ENCODE results near the gene MT1F. TPM values are rescaled to one million over a fixed set of nuclear protein-coding genes. Genes with fewer than 3 reads are reported as not detected.

MT1F gene
- 3.5 and 4.8 TPM in 2 replicates for polyA plus RNA-seq

GRCh38 chr16:56657555-56658326, at the start of gene MT1F:
TSS of gene MT1F (plus strand) at chr16:56657959. CDS start at chr16:56658059, 100 bp downstream.

GRCh38 chr16:56608043-56608875, 49.5 kb upstream of the MT1F start, which contains the start of gene MT2A:
TSS of gene MT2A (plus strand) at chr16:56608584. CDS start at chr16:56608656, 72 bp downstream.

GRCh38 chr16:56625140-56625942, 32.4 kb upstream of the MT1F start, which contains the start of gene MT1E:
TSS of gene MT1E (plus strand) at chr16:56625781. CDS start at chr16:56625852, 71 bp downstream.

GRCh38 chr16:56632156-56632847, 25.5 kb upstream of the MT1F start, which contains the start of gene MT1M:
TSS of gene MT1M (plus strand) at chr16:56632659. CDS start at chr16:56632732, 73 bp downstream.

GRCh38 chr16:56637814-56638750, 19.7 kb upstream of the MT1F start, which contains the start of gene MT1A:
TSS of gene MT1A (plus strand) at chr16:56638666. CDS start at chr16:56638739, 73 bp downstream.

GRCh38 chr16:56651586-56651985, 6.2 kb upstream of the MT1F start, which contains the start of gene MT1B:
TSS of gene MT1B (plus strand) at chr16:56651886. CDS start at chr16:56651954, 68 bp downstream.

GRCh38 chr16:56667581-56668571, 10.1 kb downstream of the MT1F start, which contains the start of gene MT1G:
TSS of gene MT1G (minus strand) at chr16:56668065. CDS start at chr16:56667993, 72 bp downstream.

GRCh38 chr16:56669005-56669839, 11.5 kb downstream of the MT1F start, which contains the start of gene MT1H:
TSS of gene MT1H (plus strand) at chr16:56669814. CDS start at chr16:56669885, 71 bp downstream.

GRCh38 chr16:56681939-56682702, 24.4 kb downstream of the MT1F start, which contains the start of gene MT1X:
TSS of gene MT1X (plus strand) at chr16:56682470. CDS start at chr16:56682541, 71 bp downstream.

Other genes with a start within 250 kb of the MT1F start
- 42.6 and 42.7 TPM in 2 replicates for gene AMFR, start 232.4 kb upstream of the MT1F start, polyA plus RNA-seq
- 37.6 and 46.9 TPM in 2 replicates for gene NUDT21, start 206.6 kb upstream of the MT1F start, polyA plus RNA-seq
- 12.3 and 25.2 TPM in 2 replicates for gene OGFOD1, start 206.4 kb upstream of the MT1F start, polyA plus RNA-seq
- 36.6 and 49.7 TPM in 2 replicates for gene BBS2, start 137.9 kb upstream of the MT1F start, polyA plus RNA-seq
- not detected in 2 replicates for gene MT4, start 92.9 kb upstream of the MT1F start, polyA plus RNA-seq
- 349 and 352 TPM in 2 replicates for gene MT3, start 68.4 kb upstream of the MT1F start, polyA plus RNA-seq
- gene MT2A, start 49.4 kb upstream of the MT1F start, polyA plus RNA-seq, result 58.8 and 63.5 TPM in 2 replicates
- 34.2 and 49.3 TPM in 2 replicates for gene MT1E, start 32.2 kb upstream of the MT1F start, polyA plus RNA-seq
- gene MT1M, start 25.3 kb upstream of the MT1F start, polyA plus RNA-seq, result 3.7 and 6.7 TPM in 2 replicates
- 3.5 TPM in 1 of 2 replicates, not detected in the other for gene MT1A, start 19.3 kb upstream of the MT1F start, polyA plus RNA-seq
- gene MT1B, start 6.1 kb upstream of the MT1F start, polyA plus RNA-seq, result not detected in 2 replicates
- 8.2 and 9.3 TPM in 2 replicates for gene MT1G, start 10.1 kb downstream of the MT1F start, polyA plus RNA-seq
- not detected in 2 replicates for gene MT1H, start 11.9 kb downstream of the MT1F start, polyA plus RNA-seq
- 397 and 562 TPM in 2 replicates for gene MT1X, start 24.5 kb downstream of the MT1F start, polyA plus RNA-seq
- 395 and 529 TPM in 2 replicates for gene NUP93, start 72.2 kb downstream of the MT1F start, polyA plus RNA-seq
- gene SLC12A3, start 207.2 kb downstream of the MT1F start, polyA plus RNA-seq, result 0.09 and 0.20 TPM in 2 replicates

Data from Purkinje cell (primary cell).